GM13977 (cell line): ENCODE results near the gene PLEKHA6.

Source experiments
- DNase-seq: peaks from one replicate; pipeline ENCODE4 v3.0.0; 2012; ENCODE audit warnings: low spot score
- CTCF ChIP-seq: IDR thresholded peaks from 2 replicates; pipeline ENCODE4 v1.5.1; 2012; ENCODE audit warnings: mild to moderate bottlenecking, control low read depth; ENCODE audit not compliant: insufficient read depth; ENCODE audit errors: extremely low read depth, missing control alignments
- in situ Hi-C: fragments of 300-500 bp; cut with MboI; formaldehyde crosslinking; loops from one replicate; pipeline ENCODE4 v1.12.0; 2022; ENCODE audit warnings: low sequenced_read_pairs, low pct_unique_long_range_greater_than_20kb, mixed read lengths, inconsistent platforms; ENCODE audit not compliant: unreplicated experiment

The PLEKHA6 gene

GRCh38 chr1:204255966-204256365 is 103.8 kb downstream of the PLEKHA6 start:
- DNase-seq, result no peak
- TF ChIP-seq CTCF, result no peak
- in situ Hi-C loops, result no loop called here

GRCh38 chr1:204255225-204255624 is 104.5 kb downstream of the PLEKHA6 start:
- DNase-seq, result no peak

GRCh38 chr1:204254031-204254661 is 105.6 kb downstream of the PLEKHA6 start:
- in situ Hi-C loops, result no loop called here
- no peak for DNase-seq
- TF ChIP-seq CTCF, result no peak

More at GRCh38 chr1:204255225-204255624, 104.5 kb downstream of the PLEKHA6 start:
- TF ChIP-seq CTCF, result no peak
- in situ Hi-C loops, result no loop called here

- no peak for TF ChIP-seq CTCF
- DNase-seq, result no peak
- in situ Hi-C loops, result no loop called here
Measured at GRCh38 chr1:204251926-204252689, 107.6 kb downstream of the PLEKHA6 start.

GRCh38 chr1:204251286-204251685 is 108.4 kb downstream of the PLEKHA6 start:
- TF ChIP-seq CTCF, result no peak
- no peak for DNase-seq
- in situ Hi-C loops, result no loop called here

- no peak for TF ChIP-seq CTCF
- in situ Hi-C loops, result no loop called here
- no peak for DNase-seq
Measured at GRCh38 chr1:204250428-204251030, 109.2 kb downstream of the PLEKHA6 start.
